GM21619 (cell line): ENCODE measurements around the gene UBE2L5.
"Not testable (repeated sequence)": the region's sequence is repeated elsewhere in the genome, so short reads cannot be mapped to it uniquely, and the experiment has no call there.

Experiments used
- ATAC-seq: cut with Tn5 transposase; IDR thresholded peaks from one replicate; pipeline ENCODE4 v1.9.1; 2021; ENCODE audit not compliant: unreplicated experiment

Gene UBE2L5

DNA sequence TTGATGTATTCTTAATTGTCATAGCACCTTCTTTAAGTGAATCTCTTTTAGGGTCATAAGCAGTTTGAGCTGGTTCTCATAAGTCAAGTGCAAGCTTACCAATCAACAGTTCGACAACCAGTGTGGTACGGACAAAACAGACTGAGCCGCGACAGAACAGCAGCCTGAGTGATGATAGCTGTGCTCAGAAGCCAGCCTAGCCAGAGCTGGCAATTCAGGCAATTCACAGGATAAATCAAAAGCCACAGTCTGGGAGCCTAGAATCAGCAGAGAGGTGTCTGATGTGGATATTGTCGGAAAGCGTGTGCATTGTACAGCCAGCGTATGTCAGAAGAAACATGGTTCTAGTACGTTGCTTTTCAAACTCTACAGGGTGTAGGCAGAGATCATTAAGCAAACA, 14.9 kb downstream of the UBE2L5 start:
- no peak for ATAC-seq

DNA sequence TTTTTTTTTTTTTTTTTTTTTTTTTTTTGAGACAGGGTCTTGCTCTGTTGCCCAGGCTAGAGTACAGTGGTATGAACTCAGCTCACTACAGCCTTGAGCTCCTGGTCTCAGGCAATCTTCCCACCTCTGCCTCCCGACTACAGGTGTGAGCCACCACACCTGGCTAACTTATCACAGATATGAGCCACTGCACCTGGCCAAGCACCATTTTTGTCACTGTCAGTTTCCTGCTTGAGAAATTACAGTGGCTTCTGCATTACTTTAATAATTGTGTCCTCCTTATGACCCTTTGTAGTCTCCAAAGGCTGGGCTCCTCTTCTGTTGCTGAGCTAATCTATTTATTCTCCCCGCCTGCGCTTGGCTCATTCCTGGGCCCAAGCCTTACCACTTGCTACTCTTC, 16.0 kb downstream of the UBE2L5 start:
- no peak for ATAC-seq

DNA sequence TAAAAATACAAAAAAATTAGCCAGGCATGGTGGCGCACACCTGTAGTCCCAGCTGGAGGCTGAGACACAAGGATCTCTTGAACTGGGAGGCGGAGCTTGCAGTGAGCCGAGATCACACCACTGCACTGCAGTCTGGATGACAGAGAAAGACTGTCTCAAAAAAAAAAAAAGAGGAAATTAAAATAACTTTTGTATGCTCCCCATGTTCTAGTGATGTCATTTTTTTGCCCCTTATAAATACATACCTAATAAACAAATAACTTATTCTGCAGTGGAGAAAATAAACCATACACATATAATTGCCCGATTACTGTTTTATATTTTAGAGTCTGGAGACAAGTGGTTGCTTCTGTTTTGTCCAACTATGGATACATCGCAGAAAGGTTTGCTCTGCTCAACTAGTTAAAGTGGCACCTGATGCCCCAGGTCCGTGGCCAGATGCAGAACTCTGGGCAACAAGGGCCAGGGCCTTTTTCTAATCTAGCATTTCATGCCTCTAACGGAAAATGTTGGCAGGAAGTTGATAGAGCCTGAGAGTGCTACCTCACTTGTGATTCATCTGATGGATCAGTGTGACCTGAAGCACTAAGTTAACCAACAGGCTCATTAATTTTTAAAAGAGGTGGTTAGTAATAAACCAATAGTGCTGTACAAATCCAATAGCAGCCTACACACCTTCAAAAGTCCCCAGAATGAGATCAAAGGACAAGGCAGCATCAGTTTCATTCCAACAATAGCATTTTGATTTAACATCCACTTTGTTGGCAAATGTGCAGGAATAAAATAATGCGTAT, 18.8 kb downstream of the UBE2L5 start:
- ATAC-seq = peak; percentile 25

DNA sequence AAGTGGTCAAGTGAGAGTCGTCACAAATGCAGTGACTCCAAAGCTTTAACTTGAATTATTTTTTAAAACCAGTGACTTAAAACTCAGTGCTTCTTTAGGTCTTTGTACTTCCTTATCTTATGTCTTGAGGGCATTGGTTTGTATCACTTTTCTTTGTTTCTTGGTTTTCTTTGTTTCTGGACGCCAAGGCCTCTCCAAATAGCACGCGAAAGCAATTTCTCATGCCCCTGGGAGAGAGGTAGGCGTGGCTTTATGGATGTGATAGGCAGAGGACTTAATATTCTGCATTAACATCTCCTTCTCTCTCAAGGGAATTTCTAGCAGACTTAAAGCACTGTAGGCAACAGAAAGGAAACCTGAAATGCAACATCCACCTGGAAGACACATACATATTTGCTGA, 20.6 kb downstream of the UBE2L5 start:
- ATAC-seq = no peak

DNA sequence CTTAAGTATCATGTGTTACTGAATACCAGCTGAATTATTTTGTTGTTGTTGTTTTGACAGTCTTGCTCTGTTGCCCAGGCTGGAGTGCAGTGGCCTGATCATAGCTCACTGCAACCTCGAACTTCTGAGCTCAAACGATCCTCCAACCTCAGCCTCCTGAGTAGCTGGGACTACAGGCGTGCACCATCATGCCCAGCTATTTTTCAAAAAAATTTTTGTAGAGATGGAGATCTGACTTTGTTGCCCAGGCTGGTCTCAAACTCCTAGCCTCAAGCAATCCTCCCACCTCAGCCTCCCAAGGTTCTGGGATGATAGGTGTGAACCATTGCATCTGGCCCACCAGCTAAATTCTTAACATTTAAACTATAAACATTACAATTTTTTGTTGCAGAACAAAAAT, 21.2 kb downstream of the UBE2L5 start:
- ATAC-seq = not testable (repeated sequence)

DNA sequence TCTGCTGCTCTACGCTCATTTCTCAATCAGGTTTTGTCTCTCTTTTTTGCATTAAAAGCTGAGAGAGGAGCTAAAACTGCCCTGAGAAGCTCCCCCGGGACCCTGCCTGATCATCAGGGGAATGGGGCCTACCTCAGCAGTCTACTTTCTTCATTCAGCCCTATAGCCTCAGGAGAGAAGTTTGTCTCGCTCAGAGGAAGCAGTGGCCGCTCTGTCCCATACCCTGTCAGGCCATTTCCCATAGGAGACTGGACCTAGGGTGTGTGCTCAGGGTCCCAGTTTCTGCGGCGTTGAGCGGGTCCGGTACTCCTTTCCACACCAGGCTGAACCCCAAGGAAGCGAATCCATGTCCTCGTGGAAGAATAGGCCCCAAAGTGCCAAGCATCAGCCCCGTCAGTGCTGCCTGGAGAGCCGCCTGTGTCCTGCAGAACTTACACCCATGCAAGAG, 21.7 kb downstream of the UBE2L5 start:
- ATAC-seq = peak; percentile 42

DNA sequence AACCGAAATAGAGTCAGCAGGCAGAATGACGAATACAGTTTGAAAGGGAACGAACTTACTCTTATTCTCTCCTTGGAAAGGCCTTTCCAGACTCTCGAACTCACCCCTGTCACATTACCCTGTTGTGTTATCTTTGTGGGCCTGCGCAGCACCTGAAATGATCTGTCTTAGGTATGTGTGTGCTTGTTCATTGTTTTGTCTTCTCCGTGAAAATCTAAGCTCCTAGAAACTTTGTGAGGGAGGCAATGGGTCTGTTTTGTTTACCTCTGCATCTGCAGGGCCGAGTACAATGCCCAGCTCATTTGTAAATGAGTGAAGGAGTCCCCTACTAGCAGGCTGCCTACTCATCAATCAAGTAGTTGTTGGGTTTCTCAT, 23.8 kb downstream of the UBE2L5 start:
- ATAC-seq = no peak

DNA sequence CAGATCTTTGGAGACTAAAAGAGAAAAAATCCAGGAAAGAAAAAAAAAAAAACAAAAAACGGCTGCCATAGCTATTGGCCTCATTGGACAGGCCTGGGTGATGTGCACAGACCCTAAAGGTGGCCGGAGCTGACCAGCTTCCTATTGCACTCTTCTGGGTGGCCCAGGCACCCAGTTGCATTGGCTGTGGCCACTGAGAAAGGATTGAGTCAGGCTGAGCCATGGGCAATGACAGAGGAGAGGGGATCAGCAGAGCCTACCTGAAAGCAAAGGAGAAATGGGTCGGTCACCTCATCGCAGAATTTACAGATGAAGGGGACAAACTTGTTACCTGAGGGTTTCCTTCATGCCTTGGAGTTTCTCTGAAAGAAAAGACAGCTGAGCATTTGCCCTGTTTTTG, 26.1 kb downstream of the UBE2L5 start:
- ATAC-seq = no peak

DNA sequence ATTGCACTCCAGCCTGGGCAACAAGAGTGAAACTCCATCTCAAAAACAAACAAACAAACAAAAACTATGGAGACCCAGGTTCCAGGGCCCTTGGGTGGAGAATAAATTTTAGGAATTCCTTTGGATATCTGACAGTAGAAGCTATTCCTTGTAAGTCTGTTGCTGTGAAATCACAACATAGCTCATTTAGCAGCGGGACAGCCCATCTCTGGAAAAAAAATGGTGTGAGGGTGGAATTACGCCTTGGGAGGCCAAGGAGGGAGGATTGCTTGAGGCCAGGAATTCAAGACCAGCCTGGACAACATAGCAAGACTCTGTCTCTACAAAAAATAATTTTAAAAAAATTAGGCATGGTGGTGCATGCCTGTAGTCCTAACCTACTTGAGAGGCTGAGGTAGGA, 27.8 kb downstream of the UBE2L5 start:
- ATAC-seq = no peak

DNA sequence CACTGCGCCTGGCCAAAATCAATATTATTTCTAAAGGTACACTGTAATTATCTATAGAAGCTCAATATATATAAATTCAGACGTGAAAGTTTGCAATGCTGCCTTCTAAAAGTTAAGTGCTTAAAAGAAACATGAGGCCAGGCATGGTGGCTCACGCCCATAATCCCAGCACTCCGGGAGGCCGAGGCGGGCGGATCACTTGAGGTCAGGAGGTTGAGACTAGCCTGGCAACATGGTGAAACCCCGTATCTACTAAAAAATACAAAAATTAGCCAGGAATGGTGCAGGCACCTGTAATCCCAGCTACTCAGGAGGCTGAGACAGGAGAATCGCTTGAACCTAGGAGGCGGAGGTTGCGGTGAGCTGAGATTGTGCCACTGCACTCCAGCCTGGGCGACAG, 29.2 kb downstream of the UBE2L5 start:
- not testable (repeated sequence) for ATAC-seq

DNA sequence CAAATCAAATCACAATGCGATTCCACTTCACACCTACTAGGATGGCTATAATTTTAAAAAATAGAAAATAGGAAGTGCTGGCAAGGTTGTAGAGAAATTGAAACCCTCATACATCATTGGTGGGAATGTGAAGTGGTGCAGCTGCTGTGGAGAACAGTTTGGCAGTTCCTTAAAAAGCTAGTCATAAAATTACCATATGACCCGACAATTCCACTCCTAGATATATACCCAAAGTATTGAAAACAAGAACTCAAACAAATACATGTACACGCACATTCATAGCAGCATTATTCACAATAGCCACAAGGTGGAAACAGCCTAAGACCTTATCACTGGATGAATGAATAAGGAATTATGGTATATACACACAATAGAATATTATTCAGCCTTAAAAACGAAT, 31.4 kb downstream of the UBE2L5 start:
- no peak for ATAC-seq

DNA sequence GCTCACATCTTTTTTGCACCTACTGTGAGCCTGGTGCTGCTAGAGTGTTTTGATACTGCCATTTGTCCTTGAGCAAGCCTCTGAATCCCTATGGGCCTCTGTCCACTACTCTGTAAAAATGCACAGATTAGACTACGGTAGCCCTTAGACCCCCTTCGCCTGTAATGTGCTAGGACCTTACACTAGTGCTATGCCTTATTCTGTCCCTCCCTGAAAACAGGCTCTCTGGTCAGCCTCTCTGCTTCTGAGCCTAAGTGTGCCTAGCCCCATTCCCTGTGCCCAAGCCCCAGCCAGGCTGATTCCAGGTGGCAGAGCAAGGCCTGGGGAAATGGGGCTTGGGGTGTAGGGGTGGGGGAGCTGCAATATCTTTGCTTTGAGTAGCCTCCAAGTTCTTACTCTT, 32.7 kb downstream of the UBE2L5 start:
- no peak for ATAC-seq

DNA sequence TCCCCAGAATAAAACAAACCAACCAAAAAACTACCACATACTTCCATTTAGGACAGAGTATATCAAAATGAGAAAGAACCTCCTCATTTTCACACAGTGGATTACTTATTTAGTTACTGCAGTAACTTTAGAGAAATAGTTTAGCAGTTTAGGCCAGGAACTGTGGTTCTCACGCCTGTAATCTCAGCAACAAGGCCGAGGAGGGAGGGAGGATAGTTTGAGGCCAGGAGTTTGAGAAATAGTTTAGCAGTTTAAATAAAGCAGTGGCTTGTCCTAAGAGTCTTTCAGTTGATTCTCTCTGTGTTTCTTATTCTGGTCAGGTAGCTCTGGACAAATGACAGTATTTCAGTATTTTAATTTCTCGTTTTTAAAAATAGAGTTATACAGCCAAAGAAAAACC, 34.0 kb downstream of the UBE2L5 start:
- ATAC-seq = no peak

DNA sequence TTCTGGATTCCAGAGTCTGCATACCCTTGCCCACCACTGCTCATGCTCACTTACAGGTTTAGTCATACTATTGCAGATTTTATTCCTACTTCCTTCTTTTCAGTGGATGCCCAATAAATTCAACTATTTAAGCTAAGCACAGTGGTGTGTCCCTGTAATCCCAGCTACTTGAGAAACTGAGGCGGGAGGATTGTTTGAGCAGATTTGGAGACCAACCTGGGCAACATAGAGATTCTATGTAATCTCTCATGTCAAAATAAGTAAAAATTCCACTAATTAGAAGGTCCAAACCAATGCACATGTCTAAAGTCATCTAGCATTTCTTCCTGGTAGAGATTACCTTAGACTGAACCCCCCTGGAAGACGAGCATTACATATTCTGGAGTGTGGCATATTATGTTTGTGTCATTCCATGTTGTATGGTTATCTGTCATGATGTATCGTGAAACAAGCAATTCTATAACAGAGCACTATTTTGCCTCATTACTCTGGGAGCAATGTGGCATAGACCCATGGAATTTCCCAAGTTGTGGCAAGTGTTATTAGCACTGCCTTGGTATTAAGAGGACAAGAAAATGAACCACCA, 35.1 kb downstream of the UBE2L5 start:
- no peak for ATAC-seq

DNA sequence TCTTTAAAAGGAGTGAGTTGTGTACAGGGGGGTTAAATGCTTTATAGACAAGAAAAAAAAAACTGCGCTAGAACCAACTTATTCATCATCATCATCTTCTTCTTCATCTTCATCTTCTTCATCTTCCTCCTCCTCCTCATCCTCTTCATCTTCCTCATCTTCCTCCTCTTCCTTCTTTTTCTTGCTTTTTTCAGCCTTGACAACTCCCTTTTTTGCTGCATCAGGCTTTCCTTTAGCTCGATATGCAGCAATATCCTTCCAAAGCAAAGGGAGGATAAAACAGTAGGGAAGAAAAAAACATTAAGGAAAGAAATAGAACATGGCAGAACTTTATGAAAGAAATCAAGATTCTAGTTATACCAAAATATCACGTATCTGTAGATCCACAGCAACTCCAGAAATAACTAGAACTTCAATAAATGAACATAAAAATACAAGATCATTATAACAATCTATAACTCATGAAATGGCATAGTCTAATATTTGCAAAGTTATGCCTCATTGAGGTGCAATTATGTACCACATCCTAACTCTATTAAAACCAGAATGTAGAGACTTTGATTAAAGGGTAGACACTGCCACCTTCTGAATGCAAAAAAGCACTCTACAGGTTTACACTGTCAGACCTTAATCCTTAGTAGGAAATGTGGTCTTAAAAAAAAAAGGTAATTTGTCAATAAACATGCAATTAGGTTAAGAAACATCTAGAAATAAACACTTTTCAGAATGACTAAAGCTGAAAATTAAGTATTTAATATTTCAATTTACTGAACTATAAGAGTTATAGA, 39.2 kb downstream of the UBE2L5 start:
- ATAC-seq = not testable (repeated sequence)

DNA sequence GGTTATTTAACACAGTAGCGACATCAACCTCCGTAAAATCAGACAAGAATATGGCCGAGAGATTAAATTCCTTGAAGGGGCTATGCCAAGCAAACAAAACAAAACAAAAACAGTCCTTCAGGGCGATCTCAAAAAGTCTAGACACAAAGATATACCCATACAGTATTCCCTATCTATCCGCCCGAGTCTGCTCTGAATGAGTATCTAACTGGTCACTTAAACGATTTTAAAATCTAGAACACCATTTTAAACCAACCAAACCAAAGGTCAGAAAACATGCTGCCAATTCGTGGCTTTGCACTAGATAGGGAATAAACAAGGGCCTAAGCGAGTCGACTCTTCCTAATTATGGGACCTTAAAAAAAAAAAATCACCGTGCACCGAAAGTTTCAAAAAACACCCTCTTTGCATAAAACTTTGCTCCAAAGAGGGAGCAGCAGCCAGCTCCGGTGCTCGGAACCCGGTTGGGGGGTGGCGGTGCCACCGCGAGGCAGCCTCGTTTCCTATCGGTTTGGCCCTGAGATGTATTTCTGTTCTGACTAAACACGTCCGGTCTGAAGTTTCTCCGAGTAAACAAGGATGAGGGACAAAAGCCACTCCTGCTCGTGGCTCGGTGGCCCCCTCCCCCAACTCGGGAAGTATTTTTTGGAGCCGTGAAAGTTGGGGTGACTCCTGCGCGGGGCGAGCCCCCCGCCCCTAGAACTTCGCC, 41.6 kb downstream of the UBE2L5 start:
- ATAC-seq = peak; percentile 40

DNA sequence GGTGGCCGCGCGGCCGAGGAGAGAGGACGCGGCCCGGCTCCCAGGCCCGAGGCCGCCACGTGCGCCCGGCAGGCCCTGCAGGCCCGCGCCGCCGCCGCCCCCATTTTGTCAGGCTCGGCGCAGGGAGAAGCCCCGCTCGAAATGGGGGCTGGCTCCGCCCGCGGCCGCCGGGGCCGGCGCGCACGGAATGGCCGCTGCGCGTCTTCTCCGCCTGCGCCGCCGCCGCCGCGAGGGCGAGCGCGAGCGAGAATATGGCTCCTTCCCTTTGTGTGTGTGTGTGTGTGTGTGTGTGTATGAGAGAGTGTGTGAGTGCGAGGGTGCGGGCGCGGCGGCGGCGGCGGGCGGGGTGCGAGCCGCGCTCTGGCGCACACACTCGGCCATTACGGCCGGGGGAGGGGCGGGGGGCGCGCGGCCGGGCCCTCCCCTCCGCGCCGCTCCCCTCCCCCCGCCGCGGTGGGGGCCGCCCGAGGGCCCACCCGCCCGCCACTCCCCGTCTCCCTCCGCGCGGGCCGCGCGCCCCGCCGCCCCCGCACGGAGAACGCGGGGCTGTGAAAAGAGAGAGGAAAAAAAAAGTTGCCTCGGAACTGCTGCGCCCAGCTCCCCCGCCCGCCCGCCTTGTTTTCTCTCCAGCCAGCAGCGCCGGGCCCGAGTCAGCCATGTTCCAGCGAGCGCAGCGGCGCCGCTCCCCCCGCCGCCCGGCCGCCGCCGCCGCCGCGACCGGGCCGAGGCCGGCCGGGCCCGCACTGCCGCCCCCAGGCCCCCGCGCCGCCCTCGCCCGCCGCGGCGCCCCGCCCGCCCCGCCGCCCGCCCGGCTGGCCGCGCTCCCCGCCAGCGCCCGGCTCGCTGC, 42.4 kb downstream of the UBE2L5 start:
- ATAC-seq = peak; percentile 27

DNA sequence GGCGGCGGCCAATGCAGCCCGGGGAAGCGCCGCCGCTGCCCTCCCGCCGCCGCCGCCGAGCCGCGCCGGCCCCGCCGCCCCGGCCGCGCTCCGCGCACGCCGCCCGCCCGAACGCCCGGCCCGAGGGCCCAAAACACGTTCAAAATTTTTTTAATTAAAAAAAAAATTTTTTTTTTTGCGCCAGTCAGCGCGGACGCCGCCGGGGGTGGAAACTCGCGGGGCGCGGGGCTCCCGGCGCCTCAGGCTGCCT, 43.0 kb downstream of the UBE2L5 start:
- no peak for ATAC-seq

DNA sequence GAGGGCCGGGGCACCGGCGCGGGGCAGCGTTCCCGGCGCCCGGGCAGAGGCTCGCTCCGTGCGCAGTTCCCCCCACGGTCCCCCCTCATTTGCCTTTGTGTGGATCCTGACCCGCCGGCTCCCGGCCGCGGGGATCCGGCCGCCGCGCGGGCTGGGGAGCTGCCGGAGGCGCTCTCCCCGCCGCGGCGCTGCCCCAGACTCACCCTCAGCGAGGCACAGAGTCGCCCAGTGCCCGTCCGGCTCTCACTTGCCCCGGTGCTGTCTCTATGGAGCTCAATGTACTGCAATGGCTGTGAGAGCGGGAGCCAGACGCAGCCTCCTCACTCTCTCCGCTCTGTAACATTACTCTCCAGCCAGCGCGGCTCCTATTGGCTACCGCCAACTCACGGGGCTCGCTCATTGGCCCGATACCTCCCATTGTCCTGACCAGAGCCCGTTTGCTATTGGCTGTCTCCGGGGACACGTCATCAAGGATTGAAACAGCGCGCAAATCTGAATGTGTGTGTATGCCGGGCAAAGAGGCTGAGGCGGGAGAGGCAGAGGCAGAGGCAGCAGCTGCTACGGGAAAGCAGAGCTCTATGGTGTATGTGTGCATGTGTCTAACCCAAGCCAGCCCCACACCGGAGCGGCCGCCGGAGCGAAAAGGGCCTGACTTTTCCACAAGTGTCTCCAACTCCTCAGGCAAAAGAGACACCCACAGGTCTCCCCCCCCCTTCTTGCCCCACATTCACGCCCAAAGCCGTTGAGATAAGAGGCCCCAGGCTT, 43.5 kb downstream of the UBE2L5 start, which contains the start of gene HMGB1:
Gene HMGB1 (minus strand): TSS at position 344 of the 765 bp plus-strand sequence. CDS start 2,256 bp downstream, outside the sequence.
- ATAC-seq = peak; percentile 80

DNA sequence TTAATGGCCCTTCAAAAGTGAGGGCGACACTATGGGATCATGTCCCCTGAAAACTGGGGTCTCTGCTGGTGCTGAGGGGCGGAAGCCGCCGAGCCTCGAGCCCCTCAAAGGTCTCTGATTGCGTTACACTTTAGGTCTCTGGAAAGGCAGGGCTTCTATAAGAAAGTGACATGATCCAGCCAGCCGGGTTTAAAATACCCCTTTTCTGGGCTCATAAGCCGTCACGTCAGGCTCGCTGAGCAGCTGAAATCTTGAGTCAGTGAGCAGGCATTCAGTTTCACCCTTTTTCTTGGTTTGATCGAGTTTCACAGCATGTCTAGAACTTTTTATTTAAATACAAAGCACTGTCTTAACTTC, 44.0 kb downstream of the UBE2L5 start:
- no peak for ATAC-seq
